Thyroid gland (tissue), 4 donors: ENCODE results near the gene DNHD1. TPM values are rescaled to one million over a fixed set of nuclear protein-coding genes. Genes with fewer than 3 reads are reported as not detected.

Experiments
- DNase-seq, 2 donors: peaks; one replicate each; pipeline ENCODE4 v3.0.0-alpha.2; 2019
- H3K27ac ChIP-seq, 3 donors: fragments of 200-600 bp; sonication (generic); 1 replicate in 2 of 3; 2 replicates in 1 of 3; pipeline ENCODE4 v1.5.1; 2016 to 2019; ENCODE audit warnings: mild to moderate bottlenecking in 1 of 3, moderate library complexity in 1 of 3
- H3K27me3 ChIP-seq: fragments of 200-600 bp; sonication (generic); one replicate; pipeline ENCODE4 v1.5.1; 2019
- H3K36me3 ChIP-seq, 2 donors: fragments of 200-600 bp; sonication (generic); one replicate each; pipeline ENCODE4 v1.5.1; 2016 to 2019
- H3K4me1 ChIP-seq, 2 donors: fragments of 200-600 bp; sonication (generic); one replicate each; pipeline ENCODE4 v1.5.1; 2017 to 2019
- H3K4me3 ChIP-seq, 3 donors: fragments of 200-600 bp; sonication (generic); replicated peaks in 1 of 3; 1 replicate in 2 of 3; 2 replicates in 1 of 3; pipeline ENCODE4 v1.5.1; 2016; ENCODE audit warnings: mild to moderate bottlenecking in 1 of 3
- H3K9me3 ChIP-seq: fragments of 200-600 bp; sonication (generic); one replicate; pipeline ENCODE4 v1.5.1; 2017
- CTCF ChIP-seq, 6 experiments: fragments of 200-600 bp in 3 of 6; fragments of 450-650 bp in 3 of 6; sonication (generic) in 3 of 6; IDR thresholded peaks; one replicate each; pipeline ENCODE4 v1.5.1; 2016 to 2019; ENCODE audit warnings: antibody characterized with exemption in 6 of 6, mild to moderate bottlenecking in 2 of 6, inconsistent platforms in 1 of 6, moderate library complexity in 1 of 6
- POLR2A ChIP-seq, 2 donors: fragments of 450-650 bp; IDR thresholded peaks; one replicate each; pipeline ENCODE4 v1.6.1; 2017; ENCODE audit warnings: antibody characterized with exemption in 2 of 2, mild to moderate bottlenecking in 2 of 2, moderate library complexity in 1 of 2
- WGBS, 2 donors: methylation state at CpG; one replicate each; pipeline ENCODE4 v1.1.5; 2017; 5-methylcytosine and 5-hydroxymethylcytosine counted together
- intact Hi-C: fragments of 100-400 bp; cut with DNase I; formaldehyde crosslinking; loops from one replicate; pipeline ENCODE4 v1.15.1; 2023
- total RNA-seq, 4 donors: library from RNA; depleted of rRNA; stranded (reverse); fragments of >200 nt; gene quantifications; one replicate each; pipeline ENCODE4 v1.2.3, GENCODE V29; 2016

DNHD1 gene
- total RNA-seq, 4 donors from 2014 or later = 10.9 to 21.8 (median 14.9) TPM

- Histone ChIP-seq H3K27me3 (no peaks in the 10 kb centered on the region), H3K36me3 (peaks cover 21 to 34% of the 10 kb centered on the region in 2 donors), H3K4me3 (no peak overlapping the region), H3K27ac (no peak overlapping the region), H3K4me1 (no peaks in the 10 kb centered on the region), H3K9me3 (no peaks in the 10 kb centered on the region)
- no peak for DNase-seq
- TF ChIP-seq CTCF (IDR thresholded peaks at IDR 0.05) = no peak
- no peak for TF ChIP-seq POLR2A (IDR thresholded peaks at IDR 0.05)
- intact Hi-C loops = no loop called here
- WGBS, 2 donors = 86 to 89% methylated on average over 1 of the region's 1 CpG
Measured at GRCh38 chr11:6459099-6459450, 38.0 kb upstream of the DNHD1 start.

- no peak overlapping the region for H3K4me3 ChIP-seq
- intact Hi-C loops = no loop called here
Measured at GRCh38 chr11:6468712-6469495, 28.2 kb upstream of the DNHD1 start.

GRCh38 chr11:6469599-6469998 lies 27.5 kb upstream of the DNHD1 start:
- DNase-seq = no peak
- 93 to 95% methylated on average over 1 of the region's 1 CpG for WGBS, 2 donors
- Histone ChIP-seq H3K36me3 (no peaks in the 10 kb centered on the region), H3K27me3 (no peaks in the 10 kb centered on the region), H3K27ac (peak overlapping the region in 1 of 3 donors; percentile 31), H3K9me3 (no peaks in the 10 kb centered on the region), H3K4me3 (no peak overlapping the region), H3K4me1 (peaks cover 11 to 19% of the 10 kb centered on the region in 2 donors)
- TF ChIP-seq POLR2A (IDR thresholded peaks at IDR 0.05) (no peak), CTCF (IDR thresholded peaks at IDR 0.05) (no peak)
- intact Hi-C loops = no loop called here

More at GRCh38 chr11:6468712-6469495, 28.2 kb upstream of the DNHD1 start:
- peaks cover 6 to 19% of the 10 kb centered on the region in 2 donors for H3K4me1 ChIP-seq
- DNase-seq = peak; percentile 77 to 79
- H3K27ac ChIP-seq = peak overlapping the region in 1 of 3 donors; percentile 31
- no peaks in the 10 kb centered on the region for H3K27me3 ChIP-seq
- no peaks in the 10 kb centered on the region for H3K36me3 ChIP-seq
- TF ChIP-seq CTCF (IDR thresholded peaks at IDR 0.05) (no peak), POLR2A (IDR thresholded peaks at IDR 0.05) (peak in 1 of 2 donors; percentile 14)
- 27 to 34% methylated on average over 6 of the region's 6 CpGs for WGBS, 2 donors
- no peaks in the 10 kb centered on the region for H3K9me3 ChIP-seq

- intact Hi-C loops = loop anchor here (10.0 kb wide), 2 partner anchors 212 to 238 kb away; partner anchors contain the start of genes CNGA4, FHIP1B and MRPL17
- Histone ChIP-seq H3K27me3 (no peaks in the 10 kb centered on the region), H3K36me3 (peaks cover 8% of the 10 kb centered on the region in 2 donors), H3K9me3 (no peaks in the 10 kb centered on the region), H3K4me3 (peak overlapping the region in 1 of 3 donors; percentile 76), H3K27ac (peak overlapping the region in 1 of 3 donors; percentile 67), H3K4me1 (peaks cover 11 to 19% of the 10 kb centered on the region in 2 donors)
- WGBS, 2 donors = no CpG with 5 or more reads among the region's 1 CpG
- TF ChIP-seq POLR2A (IDR thresholded peaks at IDR 0.05) (no peak), CTCF (IDR thresholded peaks at IDR 0.05) (no peak)
- DNase-seq = no peak
Measured at GRCh38 chr11:6472934-6473333, 24.1 kb upstream of the DNHD1 start.
